Measurements from ENCODE around the gene SGSH. TPM values are rescaled to one million over a fixed set of nuclear protein-coding genes. Genes with fewer than 3 reads are reported as not detected.
A peak's percentile ranks its signal among the peaks of the same experiment; 100 is the strongest.

Gene SGSH
- total RNA-seq, 1 donor from 2014 or later = 43.9 TPM

DNA sequence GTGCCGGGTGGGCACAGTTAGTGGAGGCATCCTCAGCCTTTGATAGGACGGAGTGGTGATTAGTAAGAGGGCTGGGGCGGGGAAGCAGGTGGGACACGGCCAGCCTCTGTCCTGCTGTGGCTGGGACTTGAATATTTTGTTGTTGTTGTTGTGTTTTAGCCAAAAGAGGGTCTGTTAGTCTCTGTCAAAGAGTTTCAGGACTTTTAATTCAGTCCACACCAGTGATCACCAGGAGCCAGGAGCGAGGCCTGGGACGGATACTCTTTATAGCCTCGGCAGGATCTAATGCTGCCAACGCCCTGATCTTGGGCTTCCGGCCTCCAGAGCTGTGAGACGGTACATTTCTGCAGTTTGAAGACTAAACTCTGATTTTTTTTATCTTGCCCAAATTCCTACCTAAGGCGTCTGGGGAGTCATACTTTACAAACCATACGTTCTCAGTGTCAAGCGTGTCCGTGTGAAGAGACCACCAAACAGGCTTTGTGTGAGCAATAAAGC, 37.6 kb upstream of the SGSH start:
- peaks cover 15% of the 10 kb centered on the region for H3K4me1 Mint-ChIP-seq (ENCODE audit: low read depth)
- H3K27ac Mint-ChIP-seq = no peak overlapping the region
- peak overlapping the region; percentile 37 for H3K4me3 Mint-ChIP-seq (ENCODE audit: low read depth)

DNA sequence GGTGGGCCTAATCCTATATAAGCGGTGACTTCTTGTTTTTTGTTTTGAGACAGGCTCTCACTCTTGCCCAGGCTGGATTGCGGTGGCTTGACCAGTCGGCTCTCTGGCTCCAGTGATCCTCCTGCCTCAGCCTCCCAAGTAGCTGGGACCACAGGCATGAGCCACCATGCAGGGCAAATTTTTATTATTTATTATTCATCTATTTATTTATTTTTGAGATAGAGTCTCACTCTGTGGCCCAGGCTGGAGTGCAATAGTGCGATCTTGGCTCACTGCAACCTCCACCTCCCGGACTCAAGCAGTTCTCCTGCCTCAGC, 35.9 kb upstream of the SGSH start:
- no peak overlapping the region for H3K4me3 Mint-ChIP-seq (ENCODE audit: low read depth)
- no peak for DNase-seq (ENCODE audit: low spot score, unreplicated experiment)
- TF ChIP-seq, protein P1, sequence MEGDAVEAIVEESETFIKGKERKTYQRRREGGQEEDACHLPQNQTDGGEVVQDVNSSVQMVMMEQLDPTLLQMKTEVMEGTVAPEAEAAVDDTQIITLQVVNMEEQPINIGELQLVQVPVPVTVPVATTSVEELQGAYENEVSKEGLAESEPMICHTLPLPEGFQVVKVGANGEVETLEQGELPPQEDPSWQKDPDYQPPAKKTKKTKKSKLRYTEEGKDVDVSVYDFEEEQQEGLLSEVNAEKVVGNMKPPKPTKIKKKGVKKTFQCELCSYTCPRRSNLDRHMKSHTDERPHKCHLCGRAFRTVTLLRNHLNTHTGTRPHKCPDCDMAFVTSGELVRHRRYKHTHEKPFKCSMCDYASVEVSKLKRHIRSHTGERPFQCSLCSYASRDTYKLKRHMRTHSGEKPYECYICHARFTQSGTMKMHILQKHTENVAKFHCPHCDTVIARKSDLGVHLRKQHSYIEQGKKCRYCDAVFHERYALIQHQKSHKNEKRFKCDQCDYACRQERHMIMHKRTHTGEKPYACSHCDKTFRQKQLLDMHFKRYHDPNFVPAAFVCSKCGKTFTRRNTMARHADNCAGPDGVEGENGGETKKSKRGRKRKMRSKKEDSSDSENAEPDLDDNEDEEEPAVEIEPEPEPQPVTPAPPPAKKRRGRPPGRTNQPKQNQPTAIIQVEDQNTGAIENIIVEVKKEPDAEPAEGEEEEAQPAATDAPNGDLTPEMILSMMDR (IDR thresholded peaks at IDR 0.05; ENCODE audit: unreplicated experiment) = no peak
- no peaks in the 10 kb centered on the region for H3K9me3 Mint-ChIP-seq (ENCODE audit: low read depth)
- peaks cover 4% of the 10 kb centered on the region for H3K4me1 Mint-ChIP-seq (ENCODE audit: low read depth)
- H3K27me3 Mint-ChIP-seq = peaks cover 9% of the 10 kb centered on the region
- H3K36me3 Mint-ChIP-seq (ENCODE audit: insufficient read depth) = peaks cover 2% of the 10 kb centered on the region
- H3K27ac Mint-ChIP-seq = no peak overlapping the region

More for the DNA sequence above, 37.6 kb upstream of the SGSH start:
- no peaks in the 10 kb centered on the region for H3K9me3 Mint-ChIP-seq (ENCODE audit: low read depth)
- no peak for DNase-seq (ENCODE audit: low spot score, unreplicated experiment)
- TF ChIP-seq, protein P1 (IDR thresholded peaks at IDR 0.05; ENCODE audit: unreplicated experiment) = no peak
- no peaks in the 10 kb centered on the region for H3K36me3 Mint-ChIP-seq (ENCODE audit: insufficient read depth)
- H3K27me3 Mint-ChIP-seq = peaks cover 9% of the 10 kb centered on the region

DNA sequence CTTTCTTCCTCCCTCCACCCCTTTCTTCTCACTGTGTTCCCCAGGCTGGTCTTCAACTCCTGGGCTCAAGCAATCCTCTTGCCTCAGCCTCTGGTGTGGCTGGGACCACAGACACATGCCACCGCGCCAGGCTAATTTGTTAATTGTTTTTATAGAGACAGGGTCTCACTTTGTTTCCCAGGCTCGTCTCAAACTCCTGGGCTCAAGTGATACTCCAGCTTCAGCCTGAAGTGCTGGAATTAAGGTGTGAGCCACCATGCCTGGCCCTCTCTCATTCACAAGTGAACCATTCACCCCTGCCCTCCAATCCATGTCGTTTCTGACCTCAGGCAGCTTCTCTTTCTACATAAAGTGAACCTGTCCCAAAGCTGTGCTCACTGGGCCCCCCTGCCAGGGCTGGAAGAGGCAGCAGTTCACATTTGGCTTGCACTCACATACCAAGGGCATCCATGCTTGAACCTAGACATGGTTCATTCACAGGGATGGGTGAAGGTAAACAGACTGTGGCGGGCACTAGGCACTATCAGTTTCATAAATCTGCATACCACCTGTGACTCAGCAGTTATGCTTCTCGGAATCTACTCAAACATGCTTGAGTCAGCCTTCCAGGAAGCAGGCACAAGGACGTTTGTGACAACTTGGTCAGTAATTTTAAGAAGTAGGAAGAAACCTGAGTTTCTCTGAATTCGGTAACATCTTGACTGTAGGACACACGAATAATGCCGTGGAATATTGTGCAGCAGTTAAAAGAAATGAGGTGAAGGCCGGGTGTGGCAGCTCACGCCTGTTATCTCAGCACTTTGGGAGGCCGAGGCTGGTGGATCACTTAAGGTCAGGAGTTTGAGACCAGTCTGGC, 34.5 kb upstream of the SGSH start:
- H3K36me3 Mint-ChIP-seq (ENCODE audit: insufficient read depth) = peaks cover 2% of the 10 kb centered on the region
- H3K4me3 Mint-ChIP-seq (ENCODE audit: low read depth) = no peak overlapping the region
- no peak overlapping the region for H3K27ac Mint-ChIP-seq
- H3K9me3 Mint-ChIP-seq (ENCODE audit: low read depth) = no peaks in the 10 kb centered on the region
- H3K4me1 Mint-ChIP-seq (ENCODE audit: low read depth) = peaks cover 2% of the 10 kb centered on the region
- TF ChIP-seq, protein P1 (IDR thresholded peaks at IDR 0.05; ENCODE audit: unreplicated experiment) = no peak
- peaks cover 9% of the 10 kb centered on the region for H3K27me3 Mint-ChIP-seq
- DNase-seq (ENCODE audit: low spot score, unreplicated experiment) = no peak

DNA sequence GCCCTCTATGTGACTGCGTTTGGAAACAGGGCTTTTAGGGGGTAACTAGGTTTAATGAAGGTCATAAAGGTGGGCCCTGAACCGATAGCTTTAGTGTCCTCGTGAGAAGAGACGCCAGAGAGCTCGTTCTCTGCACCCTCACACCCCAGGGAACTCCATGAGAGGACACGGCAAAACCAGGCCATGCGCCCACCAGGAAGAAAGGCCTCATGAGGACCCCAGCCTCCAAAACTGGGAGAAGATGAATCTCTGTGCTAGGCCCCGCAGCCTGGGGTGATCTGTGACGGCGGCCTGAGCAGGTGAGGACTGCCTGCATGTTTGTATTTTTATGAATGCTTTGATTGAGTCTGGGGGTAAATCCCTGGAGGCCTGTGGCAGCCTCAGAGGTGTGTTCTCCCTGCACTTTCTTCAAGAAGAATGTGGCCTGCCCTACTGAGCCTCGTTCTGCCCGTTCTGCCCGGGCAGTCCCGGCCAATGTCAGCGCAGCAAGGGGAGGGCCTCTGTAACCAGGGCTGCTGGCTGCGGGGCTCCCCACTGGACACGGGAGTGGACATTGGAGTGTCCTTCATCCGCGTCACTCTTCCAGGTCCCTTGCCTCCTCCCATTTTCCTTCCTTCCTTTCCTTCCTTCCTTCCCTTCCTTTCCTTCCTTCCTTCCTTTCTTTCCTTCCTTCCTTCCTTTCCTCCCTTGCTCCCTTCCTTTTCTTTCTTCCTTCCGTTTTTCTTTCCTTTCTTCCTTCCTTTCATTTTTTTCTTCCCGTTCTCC, 33.7 kb upstream of the SGSH start:
- H3K4me3 Mint-ChIP-seq (ENCODE audit: low read depth) = no peak overlapping the region
- peaks cover 2% of the 10 kb centered on the region for H3K4me1 Mint-ChIP-seq (ENCODE audit: low read depth)
- H3K27ac Mint-ChIP-seq = no peak overlapping the region
- TF ChIP-seq, protein P1 (IDR thresholded peaks at IDR 0.05; ENCODE audit: unreplicated experiment) = no peak
- no peaks in the 10 kb centered on the region for H3K9me3 Mint-ChIP-seq (ENCODE audit: low read depth)
- H3K36me3 Mint-ChIP-seq (ENCODE audit: insufficient read depth) = peaks cover 4% of the 10 kb centered on the region
- H3K27me3 Mint-ChIP-seq = peaks cover 7% of the 10 kb centered on the region
- DNase-seq (ENCODE audit: low spot score, unreplicated experiment) = no peak

DNA sequence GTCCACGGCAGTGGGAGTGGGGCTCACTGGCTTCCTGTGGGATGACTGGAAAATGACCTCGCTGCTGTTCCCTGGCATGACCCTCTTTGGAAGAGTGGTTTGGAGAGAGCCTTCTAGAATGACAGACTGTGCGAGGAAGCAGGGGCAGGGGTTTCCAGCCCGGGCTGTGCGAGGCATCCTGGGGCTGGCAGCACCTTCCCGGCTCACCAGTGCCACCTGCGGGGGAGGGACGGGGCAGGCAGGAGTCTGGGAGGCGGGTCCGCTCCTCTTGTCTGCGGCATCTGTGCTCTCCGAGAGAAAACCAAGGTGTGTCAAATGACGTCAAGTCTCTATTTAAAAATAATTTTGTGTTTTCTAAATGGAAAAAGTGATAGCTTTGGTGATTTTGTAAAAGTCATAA, 32.7 kb upstream of the SGSH start:
- H3K4me1 Mint-ChIP-seq (ENCODE audit: low read depth) = no peaks in the 10 kb centered on the region
- TF ChIP-seq, protein P1 (IDR thresholded peaks at IDR 0.05; ENCODE audit: unreplicated experiment) = peak; percentile 51
- DNase-seq (ENCODE audit: low spot score, unreplicated experiment) = peak; percentile 34
- H3K4me3 Mint-ChIP-seq (ENCODE audit: low read depth) = no peak overlapping the region
- H3K9me3 Mint-ChIP-seq (ENCODE audit: low read depth) = no peaks in the 10 kb centered on the region
- no peak overlapping the region for H3K27ac Mint-ChIP-seq
- H3K27me3 Mint-ChIP-seq = no peaks in the 10 kb centered on the region
- peaks cover 4% of the 10 kb centered on the region for H3K36me3 Mint-ChIP-seq (ENCODE audit: insufficient read depth)

Measured in progenitor cell of endocrine pancreas (in vitro differentiated cells).